ENCODE data around the gene FRYL.

GRCh38 chr4:48495941-48496340 is 284.1 kb downstream of the FRYL start:
- TF ChIP-seq POLR2AphosphoS5 (IDR thresholded peaks at IDR 0.05; ENCODE audit: low read depth, low read length) (no peak), SIN3A (IDR thresholded peaks at IDR 0.05; ENCODE audit: borderline replicate concordance, insufficient read depth, low read length) (no peak), REST (IDR thresholded peaks at IDR 0.05; ENCODE audit: insufficient read depth in 1 of 2, low read depth in 2 of 2, low read length in 2 of 2) (no peak), TAF1 (IDR thresholded peaks at IDR 0.05; ENCODE audit: borderline replicate concordance, insufficient read depth, low read length) (no peak)
